HEK293 (cell line): Measurements from ENCODE around the gene TRIAP1.

ENCODE experiments used
- HOXC10 ChIP-seq: sonication (generic); formaldehyde crosslinking; IDR thresholded peaks from 2 replicates; pipeline ENCODE4 v1.8.1; 2023; ENCODE audit warnings: mild to moderate bottlenecking, missing genetic modification reagents
- MYNN ChIP-seq: fragments of 450-650 bp; formaldehyde crosslinking; IDR thresholded peaks from 2 replicates; pipeline ENCODE4 v1.5.1; 2016; ENCODE audit warnings: missing biosample characterization, missing genetic modification characterization, borderline replicate concordance
- MZF1 ChIP-seq: fragments of 450-650 bp; formaldehyde crosslinking; IDR thresholded peaks from 2 replicates; pipeline ENCODE4 v1.5.1; 2017; ENCODE audit warnings: missing biosample characterization, missing genetic modification characterization, borderline replicate concordance
- ZBTB1 ChIP-seq: fragments of 450-650 bp; formaldehyde crosslinking; IDR thresholded peaks from 2 replicates; pipeline ENCODE4 v1.5.1; 2016; ENCODE audit warnings: missing biosample characterization, missing genetic modification characterization
- ZBTB21 ChIP-seq: fragments of 450-650 bp; formaldehyde crosslinking; IDR thresholded peaks from 2 replicates; pipeline ENCODE4 v1.5.1; 2017; ENCODE audit warnings: missing biosample characterization, missing genetic modification characterization
- ZNF175 ChIP-seq: fragments of 450-650 bp; formaldehyde crosslinking; IDR thresholded peaks from 2 replicates; pipeline ENCODE4 v1.5.1; 2016; ENCODE audit warnings: missing biosample characterization, missing genetic modification characterization
- ZNF266 ChIP-seq: fragments of 450-650 bp; formaldehyde crosslinking; IDR thresholded peaks from 2 replicates; pipeline ENCODE4 v1.5.1; 2016; ENCODE audit warnings: missing biosample characterization, missing genetic modification characterization, low read depth
- ZNF544 ChIP-seq: fragments of 450-650 bp; formaldehyde crosslinking; IDR thresholded peaks from 2 replicates; pipeline ENCODE4 v1.5.0; 2017; ENCODE audit warnings: missing biosample characterization, missing genetic modification characterization
- ZNF629 ChIP-seq: fragments of 450-650 bp; formaldehyde crosslinking; IDR thresholded peaks from 2 replicates; pipeline ENCODE4 v1.5.1; 2017; ENCODE audit warnings: missing biosample characterization, missing genetic modification characterization
- ZNF76 ChIP-seq: fragments of 450-650 bp; formaldehyde crosslinking; IDR thresholded peaks from 2 replicates; pipeline ENCODE4; 2016; ENCODE audit warnings: low read depth, missing biosample characterization, missing genetic modification characterization, borderline replicate concordance
- ZNF792 ChIP-seq: fragments of 450-650 bp; formaldehyde crosslinking; IDR thresholded peaks from 2 replicates; pipeline ENCODE4 v1.5.1; 2016; ENCODE audit warnings: missing biosample characterization, missing genetic modification characterization
- TF ChIP-seq, protein P1 (sequence below): fragments of 450-650 bp; formaldehyde crosslinking; IDR thresholded peaks from 2 replicates; pipeline ENCODE4 v1.5.1; 2016; ENCODE audit warnings: missing biosample characterization, missing genetic modification characterization
- TF ChIP-seq, protein P2 (sequence below): fragments of 450-650 bp; formaldehyde crosslinking; IDR thresholded peaks from 2 replicates; pipeline ENCODE4 v1.5.1; 2016; ENCODE audit warnings: missing biosample characterization, missing genetic modification characterization
- TF ChIP-seq, protein P3 (sequence below): fragments of 450-650 bp; formaldehyde crosslinking; IDR thresholded peaks from 2 replicates; pipeline ENCODE4 v1.5.1; 2016; ENCODE audit warnings: missing biosample characterization, missing genetic modification characterization

DNA sequence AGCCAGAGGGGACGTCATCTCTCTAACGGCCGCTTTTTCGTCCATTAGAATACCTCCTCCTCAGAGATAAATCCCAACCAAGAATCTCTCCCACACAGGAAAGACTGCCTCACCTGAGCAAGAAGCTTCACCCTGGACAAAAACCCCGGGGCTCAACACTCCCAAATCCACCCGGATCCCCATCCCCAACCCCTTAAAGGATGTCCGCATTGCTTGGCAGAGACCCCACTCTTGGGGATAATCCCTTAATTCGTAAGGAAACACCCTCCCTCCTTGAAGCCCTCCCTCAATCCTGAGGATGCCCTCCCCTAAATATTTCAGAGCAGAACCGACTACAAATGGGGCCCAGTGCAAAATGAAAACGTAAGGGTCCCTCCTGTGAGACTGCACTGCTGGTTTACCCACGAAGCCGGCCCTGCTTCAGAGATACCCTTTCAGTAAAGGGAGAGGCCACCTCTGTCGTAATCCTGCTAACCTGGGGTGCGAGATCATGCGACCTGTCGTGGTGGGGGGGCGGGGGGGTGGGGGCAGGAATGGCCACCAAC, 49.1 kb upstream of the TRIAP1 start:
- TF ChIP-seq, protein P1, sequence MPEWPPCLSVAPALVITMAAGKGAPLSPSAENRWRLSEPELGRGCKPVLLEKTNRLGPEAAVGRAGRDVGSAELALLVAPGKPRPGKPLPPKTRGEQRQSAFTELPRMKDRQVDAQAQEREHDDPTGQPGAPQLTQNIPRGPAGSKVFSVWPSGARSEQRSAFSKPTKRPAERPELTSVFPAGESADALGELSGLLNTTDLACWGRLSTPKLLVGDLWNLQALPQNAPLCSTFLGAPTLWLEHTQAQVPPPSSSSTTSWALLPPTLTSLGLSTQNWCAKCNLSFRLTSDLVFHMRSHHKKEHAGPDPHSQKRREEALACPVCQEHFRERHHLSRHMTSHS = no peak
- TF ChIP-seq ZNF175 (tag by site-specific recombination) (no peak), ZBTB21 (tag by site-specific recombination) (no peak), MYNN (tag by site-specific recombination) (no peak), MZF1 (tag by site-specific recombination) (no peak), ZNF544 (tag by site-specific recombination) (no peak), ZNF792 (no peak), ZNF76 (tag by site-specific recombination) (no peak), ZNF629 (no peak), HOXC10 (CRISPR knock-in tag) (no peak), ZBTB1 (tag by site-specific recombination) (no peak), ZNF266 (tag by site-specific recombination) (no peak)
- TF ChIP-seq, protein P2, sequence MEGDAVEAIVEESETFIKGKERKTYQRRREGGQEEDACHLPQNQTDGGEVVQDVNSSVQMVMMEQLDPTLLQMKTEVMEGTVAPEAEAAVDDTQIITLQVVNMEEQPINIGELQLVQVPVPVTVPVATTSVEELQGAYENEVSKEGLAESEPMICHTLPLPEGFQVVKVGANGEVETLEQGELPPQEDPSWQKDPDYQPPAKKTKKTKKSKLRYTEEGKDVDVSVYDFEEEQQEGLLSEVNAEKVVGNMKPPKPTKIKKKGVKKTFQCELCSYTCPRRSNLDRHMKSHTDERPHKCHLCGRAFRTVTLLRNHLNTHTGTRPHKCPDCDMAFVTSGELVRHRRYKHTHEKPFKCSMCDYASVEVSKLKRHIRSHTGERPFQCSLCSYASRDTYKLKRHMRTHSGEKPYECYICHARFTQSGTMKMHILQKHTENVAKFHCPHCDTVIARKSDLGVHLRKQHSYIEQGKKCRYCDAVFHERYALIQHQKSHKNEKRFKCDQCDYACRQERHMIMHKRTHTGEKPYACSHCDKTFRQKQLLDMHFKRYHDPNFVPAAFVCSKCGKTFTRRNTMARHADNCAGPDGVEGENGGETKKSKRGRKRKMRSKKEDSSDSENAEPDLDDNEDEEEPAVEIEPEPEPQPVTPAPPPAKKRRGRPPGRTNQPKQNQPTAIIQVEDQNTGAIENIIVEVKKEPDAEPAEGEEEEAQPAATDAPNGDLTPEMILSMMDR (tag by site-specific recombination) = no peak
- TF ChIP-seq, protein P3, sequence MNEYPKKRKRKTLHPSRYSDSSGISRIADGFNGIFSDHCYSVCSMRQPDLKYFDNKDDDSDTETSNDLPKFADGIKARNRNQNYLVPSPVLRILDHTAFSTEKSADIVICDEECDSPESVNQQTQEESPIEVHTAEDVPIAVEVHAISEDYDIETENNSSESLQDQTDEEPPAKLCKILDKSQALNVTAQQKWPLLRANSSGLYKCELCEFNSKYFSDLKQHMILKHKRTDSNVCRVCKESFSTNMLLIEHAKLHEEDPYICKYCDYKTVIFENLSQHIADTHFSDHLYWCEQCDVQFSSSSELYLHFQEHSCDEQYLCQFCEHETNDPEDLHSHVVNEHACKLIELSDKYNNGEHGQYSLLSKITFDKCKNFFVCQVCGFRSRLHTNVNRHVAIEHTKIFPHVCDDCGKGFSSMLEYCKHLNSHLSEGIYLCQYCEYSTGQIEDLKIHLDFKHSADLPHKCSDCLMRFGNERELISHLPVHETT (tag by site-specific recombination) = no peak
